ENCODE data around the gene TMEM62.
A peak's percentile ranks its signal among the peaks of the same experiment; 100 is the strongest.
"Not testable (repeated sequence)": the region's sequence is repeated elsewhere in the genome, so short reads cannot be mapped to it uniquely, and the experiment has no call there.

Gene TMEM62

GRCh38 chr15:43168192-43169107, 35.1 kb downstream of the TMEM62 start:
- no peak overlapping the region for H3K18ac ChIP-seq (ENCODE audit: low read length)
- no peaks in the 10 kb centered on the region for H3K27me3 ChIP-seq (ENCODE audit: insufficient read depth, low read length, poor library complexity)
- no peak overlapping the region for H3K4ac ChIP-seq (ENCODE audit: low read depth, low read length)
- H3K23ac ChIP-seq (ENCODE audit: low read length): no peak overlapping the region
- no peak overlapping the region for H2AK5ac ChIP-seq (ENCODE audit: low read length)
- no peak overlapping the region for H3K27ac ChIP-seq (ENCODE audit: low read depth, low read length)
- H3K36me3 ChIP-seq (ENCODE audit: control insufficient read depth, insufficient read depth, low read length): no peaks in the 10 kb centered on the region
- no peak overlapping the region for H4K5ac ChIP-seq (ENCODE audit: low read length)
- H3K4me1 ChIP-seq (ENCODE audit: control insufficient read depth, low read depth, low read length): no peaks in the 10 kb centered on the region
- no peak overlapping the region for H3K9ac ChIP-seq (ENCODE audit: low read length)
- H4K8ac ChIP-seq (ENCODE audit: low read depth, low read length): no peak overlapping the region
- no peak overlapping the region for H3K4me2 ChIP-seq (ENCODE audit: low read length)
- no peak overlapping the region for H3K4me3 ChIP-seq (ENCODE audit: low read length)
- H3K56ac ChIP-seq (ENCODE audit: low read length): no peak overlapping the region
- DNase-seq: no peak
- H2BK5ac ChIP-seq (ENCODE audit: low read length): no peak overlapping the region
- no peak overlapping the region for H2BK120ac ChIP-seq (ENCODE audit: low read depth, low read length)
- no peaks in the 10 kb centered on the region for H3K79me2 ChIP-seq (ENCODE audit: control insufficient read depth, insufficient read depth, low read length)
- H3K79me1 ChIP-seq (ENCODE audit: low read length): no peaks in the 10 kb centered on the region
- WGBS (ENCODE audit: extremely low coverage, insufficient coverage, low lambda C conversion rate): no CpG with 5 or more reads among the region's 2 CpGs
- no peak overlapping the region for H2BK15ac ChIP-seq (replicated peaks; ENCODE audit: low read depth)

- no peak overlapping the region for H3K27ac ChIP-seq (ENCODE audit: low read depth, low read length)
- WGBS (ENCODE audit: extremely low coverage, insufficient coverage, low lambda C conversion rate): no CpG with 5 or more reads among the region's 4 CpGs
Measured at GRCh38 chr15:43169888-43170287, 36.5 kb downstream of the TMEM62 start.

GRCh38 chr15:43175656-43176309, 42.4 kb downstream of the TMEM62 start:
- not testable (repeated sequence) for H4K5ac ChIP-seq (ENCODE audit: low read length); H3K79me1 ChIP-seq (ENCODE audit: low read length); H3K36me3 ChIP-seq (ENCODE audit: control insufficient read depth, insufficient read depth, low read length); H3K4me1 ChIP-seq (ENCODE audit: control insufficient read depth, low read depth, low read length); H3K18ac ChIP-seq (ENCODE audit: low read length); H4K8ac ChIP-seq (ENCODE audit: low read depth, low read length); H3K4ac ChIP-seq (ENCODE audit: low read depth, low read length); H2BK120ac ChIP-seq (ENCODE audit: low read depth, low read length); H3K27ac ChIP-seq (ENCODE audit: low read depth, low read length); H3K56ac ChIP-seq (ENCODE audit: low read length); H3K4me3 ChIP-seq (ENCODE audit: low read length); H2BK15ac ChIP-seq (replicated peaks; ENCODE audit: low read depth); H3K23ac ChIP-seq (ENCODE audit: low read length); H2AK5ac ChIP-seq (ENCODE audit: low read length); H2BK5ac ChIP-seq (ENCODE audit: low read length); H3K9ac ChIP-seq (ENCODE audit: low read length); DNase-seq; H3K27me3 ChIP-seq (ENCODE audit: insufficient read depth, low read length, poor library complexity); H3K4me2 ChIP-seq (ENCODE audit: low read length); H3K79me2 ChIP-seq (ENCODE audit: control insufficient read depth, insufficient read depth, low read length)
- no CpG with 5 or more reads among the region's 25 CpGs for WGBS (ENCODE audit: extremely low coverage, insufficient coverage, low lambda C conversion rate)

More at GRCh38 chr15:43169888-43170287, 36.5 kb downstream of the TMEM62 start:
- no peak overlapping the region for H3K9ac ChIP-seq (ENCODE audit: low read length)
- no peak overlapping the region for H4K5ac ChIP-seq (ENCODE audit: low read length)
- H3K27me3 ChIP-seq (ENCODE audit: insufficient read depth, low read length, poor library complexity): no peaks in the 10 kb centered on the region
- no peak overlapping the region for H3K56ac ChIP-seq (ENCODE audit: low read length)
- no peaks in the 10 kb centered on the region for H3K36me3 ChIP-seq (ENCODE audit: control insufficient read depth, insufficient read depth, low read length)
- H3K79me2 ChIP-seq (ENCODE audit: control insufficient read depth, insufficient read depth, low read length): no peaks in the 10 kb centered on the region
- H2BK120ac ChIP-seq (ENCODE audit: low read depth, low read length): no peak overlapping the region
- no peak overlapping the region for H2BK15ac ChIP-seq (replicated peaks; ENCODE audit: low read depth)
- no peaks in the 10 kb centered on the region for H3K4me1 ChIP-seq (ENCODE audit: control insufficient read depth, low read depth, low read length)
- no peak overlapping the region for H2BK5ac ChIP-seq (ENCODE audit: low read length)
- no peak overlapping the region for H3K18ac ChIP-seq (ENCODE audit: low read length)
- H3K4me2 ChIP-seq (ENCODE audit: low read length): no peak overlapping the region
- no peak overlapping the region for H2AK5ac ChIP-seq (ENCODE audit: low read length)
- H3K79me1 ChIP-seq (ENCODE audit: low read length): no peaks in the 10 kb centered on the region
- peak; percentile 14 for DNase-seq
- H3K23ac ChIP-seq (ENCODE audit: low read length): no peak overlapping the region
- no peak overlapping the region for H3K4me3 ChIP-seq (ENCODE audit: low read length)
- no peak overlapping the region for H4K8ac ChIP-seq (ENCODE audit: low read depth, low read length)
- H3K4ac ChIP-seq (ENCODE audit: low read depth, low read length): no peak overlapping the region

GRCh38 chr15:43177147-43177546, 43.8 kb downstream of the TMEM62 start:
- not testable (repeated sequence) for H3K18ac ChIP-seq (ENCODE audit: low read length); H4K8ac ChIP-seq (ENCODE audit: low read depth, low read length); H3K23ac ChIP-seq (ENCODE audit: low read length); H4K5ac ChIP-seq (ENCODE audit: low read length); H2AK5ac ChIP-seq (ENCODE audit: low read length); H3K27me3 ChIP-seq (ENCODE audit: insufficient read depth, low read length, poor library complexity); H2BK15ac ChIP-seq (replicated peaks; ENCODE audit: low read depth); H3K27ac ChIP-seq (ENCODE audit: low read depth, low read length); H3K4me1 ChIP-seq (ENCODE audit: control insufficient read depth, low read depth, low read length); H3K79me2 ChIP-seq (ENCODE audit: control insufficient read depth, insufficient read depth, low read length); H3K4ac ChIP-seq (ENCODE audit: low read depth, low read length); H3K56ac ChIP-seq (ENCODE audit: low read length); H2BK120ac ChIP-seq (ENCODE audit: low read depth, low read length); H3K4me2 ChIP-seq (ENCODE audit: low read length); H3K9ac ChIP-seq (ENCODE audit: low read length); H2BK5ac ChIP-seq (ENCODE audit: low read length); H3K36me3 ChIP-seq (ENCODE audit: control insufficient read depth, insufficient read depth, low read length); DNase-seq; H3K4me3 ChIP-seq (ENCODE audit: low read length); H3K79me1 ChIP-seq (ENCODE audit: low read length)
- WGBS (ENCODE audit: extremely low coverage, insufficient coverage, low lambda C conversion rate): no CpG with 5 or more reads among the region's 2 CpGs

- Histone ChIP-seq H2BK15ac (replicated peaks; ENCODE audit: low read depth) (no peak overlapping the region), H3K4me1 (ENCODE audit: control insufficient read depth, low read depth, low read length) (peaks cover 2% of the 10 kb centered on the region), H3K36me3 (ENCODE audit: control insufficient read depth, insufficient read depth, low read length) (no peaks in the 10 kb centered on the region), H2AK5ac (ENCODE audit: low read length) (no peak overlapping the region), H4K5ac (ENCODE audit: low read length) (no peak overlapping the region), H2BK120ac (ENCODE audit: low read depth, low read length) (no peak overlapping the region), H3K56ac (ENCODE audit: low read length) (no peak overlapping the region), H2BK5ac (ENCODE audit: low read length) (no peak overlapping the region), H3K27me3 (ENCODE audit: insufficient read depth, low read length, poor library complexity) (no peaks in the 10 kb centered on the region), H4K8ac (ENCODE audit: low read depth, low read length) (no peak overlapping the region), H3K79me2 (ENCODE audit: control insufficient read depth, insufficient read depth, low read length) (no peaks in the 10 kb centered on the region), H3K9ac (ENCODE audit: low read length) (no peak overlapping the region), H3K23ac (ENCODE audit: low read length) (no peak overlapping the region), H3K27ac (ENCODE audit: low read depth, low read length) (no peak overlapping the region), H3K18ac (ENCODE audit: low read length) (no peak overlapping the region), H3K4me2 (ENCODE audit: low read length) (no peak overlapping the region), H3K4ac (ENCODE audit: low read depth, low read length) (no peak overlapping the region), H3K79me1 (ENCODE audit: low read length) (no peaks in the 10 kb centered on the region), H3K4me3 (ENCODE audit: low read length) (no peak overlapping the region)
- whole genome bisulfite sequencing (ENCODE audit: extremely low coverage, insufficient coverage, low lambda C conversion rate): no CpG with 5 or more reads among the region's 3 CpGs
- DNase-seq: no peak
Measured at GRCh38 chr15:43183270-43183669, 49.9 kb downstream of the TMEM62 start.

Measured in mesendoderm (in vitro differentiated cells).